OCI-LY3 (cell line): ENCODE data around the gene C1GALT1.

Source experiments
- EZH2phosphoT487 ChIP-seq: fragments of 200-600 bp; shearing (Covaris generic); IDR thresholded peaks from 2 replicates; pipeline ENCODE4 v1.6.1; 2018; ENCODE audit warnings: antibody characterized with exemption, mixed run types, low read depth
- TF ChIP-seq, protein P1 (sequence below): fragments of 200-600, 300-600 bp; sonication (generic); IDR thresholded peaks from 2 replicates; pipeline ENCODE4 v1.5.1; 2014; ENCODE audit warnings: antibody characterized with exemption, low read length, low read depth

- TF ChIP-seq, protein P1, sequence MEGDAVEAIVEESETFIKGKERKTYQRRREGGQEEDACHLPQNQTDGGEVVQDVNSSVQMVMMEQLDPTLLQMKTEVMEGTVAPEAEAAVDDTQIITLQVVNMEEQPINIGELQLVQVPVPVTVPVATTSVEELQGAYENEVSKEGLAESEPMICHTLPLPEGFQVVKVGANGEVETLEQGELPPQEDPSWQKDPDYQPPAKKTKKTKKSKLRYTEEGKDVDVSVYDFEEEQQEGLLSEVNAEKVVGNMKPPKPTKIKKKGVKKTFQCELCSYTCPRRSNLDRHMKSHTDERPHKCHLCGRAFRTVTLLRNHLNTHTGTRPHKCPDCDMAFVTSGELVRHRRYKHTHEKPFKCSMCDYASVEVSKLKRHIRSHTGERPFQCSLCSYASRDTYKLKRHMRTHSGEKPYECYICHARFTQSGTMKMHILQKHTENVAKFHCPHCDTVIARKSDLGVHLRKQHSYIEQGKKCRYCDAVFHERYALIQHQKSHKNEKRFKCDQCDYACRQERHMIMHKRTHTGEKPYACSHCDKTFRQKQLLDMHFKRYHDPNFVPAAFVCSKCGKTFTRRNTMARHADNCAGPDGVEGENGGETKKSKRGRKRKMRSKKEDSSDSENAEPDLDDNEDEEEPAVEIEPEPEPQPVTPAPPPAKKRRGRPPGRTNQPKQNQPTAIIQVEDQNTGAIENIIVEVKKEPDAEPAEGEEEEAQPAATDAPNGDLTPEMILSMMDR, result no peak
- no peak for TF ChIP-seq EZH2phosphoT487
These were observed 48.7 kb downstream of the C1GALT1 start for GRCh38 chr7:7231000-7231399.
